ENCODE results near the gene FKBP5.
"Not testable (repeated sequence)": the region's sequence is repeated elsewhere in the genome, so short reads cannot be mapped to it uniquely, and the experiment has no call there.

Gene FKBP5

DNA sequence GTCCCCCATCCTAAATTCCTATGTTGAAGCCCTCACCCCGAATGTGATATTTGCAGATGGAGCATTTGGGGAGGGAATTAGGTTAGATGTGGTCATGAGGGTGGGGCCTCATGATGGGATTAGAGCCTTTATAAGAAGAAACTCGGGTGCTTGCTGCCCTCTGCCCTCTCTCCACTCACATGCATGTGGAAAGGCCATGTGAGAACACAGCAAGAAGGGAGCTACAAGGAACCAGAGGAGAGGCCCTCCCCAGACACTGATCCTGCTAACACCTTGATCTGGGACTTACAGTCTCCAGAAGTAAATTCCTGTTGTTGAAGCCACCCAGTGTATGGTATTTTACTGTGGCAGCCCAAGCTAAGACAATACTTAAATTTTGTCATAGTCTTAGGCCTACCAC is 106.4 kb downstream of the FKBP5 start:
- DNase-seq = no peak

DNA sequence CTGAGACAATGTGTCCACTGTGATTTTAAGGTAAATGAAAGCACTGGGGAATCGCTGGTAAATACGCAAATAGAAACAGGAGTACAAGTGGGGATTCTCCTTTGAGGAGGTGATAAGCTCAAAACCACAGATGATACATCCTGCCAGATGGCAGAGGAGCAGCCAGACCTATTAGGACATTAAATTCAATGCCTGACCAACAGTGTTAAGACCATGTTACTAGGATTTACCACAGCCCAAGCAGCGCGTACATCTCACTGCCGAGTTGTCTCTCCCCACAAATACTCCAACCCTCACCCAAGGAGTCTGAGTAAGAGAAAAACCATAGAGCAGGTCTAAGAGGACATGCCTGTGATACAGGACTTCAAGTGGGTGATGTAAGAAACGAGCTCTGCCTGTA is 107.1 kb downstream of the FKBP5 start:
- DNase-seq = no peak

DNA sequence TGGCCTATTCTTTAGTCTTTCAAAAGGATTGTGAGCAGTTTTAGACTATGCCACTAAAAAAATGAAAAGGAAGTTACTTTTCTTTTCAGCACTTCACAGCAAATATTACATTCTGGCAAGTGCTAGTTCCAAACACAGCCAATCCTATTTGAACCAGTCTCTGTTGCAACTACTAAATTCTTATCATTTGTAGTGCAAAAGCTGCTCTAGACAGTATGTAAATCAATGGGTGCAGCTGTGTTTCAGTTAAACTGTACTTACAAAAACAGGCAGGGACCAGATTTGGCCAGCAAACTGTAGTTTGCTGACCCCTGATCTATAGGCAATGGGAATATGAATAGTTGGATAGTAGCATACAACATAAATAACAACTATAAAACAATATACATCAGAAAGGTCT is 107.9 kb downstream of the FKBP5 start:
- DNase-seq = no peak

DNA sequence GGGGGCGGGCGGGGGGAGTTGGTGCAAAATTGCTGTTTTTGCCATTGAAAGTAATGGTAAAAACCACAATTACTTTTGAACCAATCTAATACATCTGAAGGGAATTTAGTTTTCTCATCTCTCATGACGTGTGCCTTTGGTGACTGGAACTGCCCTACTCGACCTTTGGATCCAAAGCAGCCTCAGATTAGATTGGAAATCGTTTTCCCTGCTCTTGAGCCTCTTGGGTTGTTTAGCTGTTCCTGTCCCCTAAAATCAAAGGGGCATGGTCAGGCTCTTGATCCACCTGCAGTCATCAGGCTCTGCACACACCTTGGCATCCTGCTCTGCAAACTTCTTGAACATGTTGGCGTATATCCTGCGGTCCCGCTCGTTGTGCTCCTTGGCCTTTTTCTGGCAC is 112.0 kb downstream of the FKBP5 start:
- DNase-seq = no peak

DNA sequence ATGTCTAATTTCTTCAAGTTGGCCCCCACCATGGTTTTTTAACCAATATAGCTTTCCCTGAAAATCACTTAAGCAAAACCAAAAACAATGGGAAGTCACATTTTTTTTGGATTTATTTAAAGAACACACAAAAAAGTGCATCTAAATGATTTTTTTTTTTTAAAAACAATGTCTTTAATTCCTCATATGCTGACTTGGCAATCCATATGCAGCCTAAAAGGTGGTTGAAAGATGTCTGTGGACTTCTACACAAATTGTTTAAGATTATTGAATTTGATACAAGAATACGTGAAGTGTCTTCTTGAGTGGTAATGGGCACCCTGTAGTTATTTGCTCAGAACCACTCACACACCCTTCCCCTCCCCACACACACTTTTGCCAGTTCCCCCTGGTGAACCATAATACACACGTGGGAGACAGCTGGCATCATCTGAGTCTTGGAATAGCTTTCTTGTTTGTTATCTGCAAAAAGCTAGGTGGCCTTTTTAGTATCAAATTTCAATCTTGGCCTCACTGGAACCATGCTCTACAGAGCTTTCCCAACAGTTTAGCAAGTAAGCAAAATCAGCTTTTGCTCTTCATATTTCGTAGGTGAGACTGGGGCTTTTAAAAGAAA is 115.1 kb downstream of the FKBP5 start:
- DNase-seq = no peak

DNA sequence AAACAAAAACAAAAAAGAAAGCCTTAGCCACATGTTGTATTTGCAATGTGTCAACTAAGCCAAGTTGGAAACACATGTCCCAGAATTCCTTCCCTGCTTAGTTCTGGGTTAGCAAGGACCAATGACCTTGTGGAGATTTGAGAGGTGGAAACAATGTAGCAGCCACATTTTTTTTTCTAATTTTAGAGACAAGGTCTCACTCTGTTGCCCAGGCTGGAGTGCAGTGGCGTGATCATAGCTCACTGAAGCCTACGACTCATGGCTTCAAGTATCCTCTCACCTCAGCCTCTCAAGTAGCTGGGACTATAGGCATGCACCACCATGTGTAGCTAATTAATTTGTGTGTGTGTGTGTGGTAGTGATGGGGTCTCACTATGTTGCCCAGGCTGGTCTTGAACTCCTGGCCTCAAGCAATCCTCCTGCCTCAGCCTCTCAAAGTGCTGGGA is 117.8 kb downstream of the FKBP5 start:
- DNase-seq = not testable (repeated sequence)

DNA sequence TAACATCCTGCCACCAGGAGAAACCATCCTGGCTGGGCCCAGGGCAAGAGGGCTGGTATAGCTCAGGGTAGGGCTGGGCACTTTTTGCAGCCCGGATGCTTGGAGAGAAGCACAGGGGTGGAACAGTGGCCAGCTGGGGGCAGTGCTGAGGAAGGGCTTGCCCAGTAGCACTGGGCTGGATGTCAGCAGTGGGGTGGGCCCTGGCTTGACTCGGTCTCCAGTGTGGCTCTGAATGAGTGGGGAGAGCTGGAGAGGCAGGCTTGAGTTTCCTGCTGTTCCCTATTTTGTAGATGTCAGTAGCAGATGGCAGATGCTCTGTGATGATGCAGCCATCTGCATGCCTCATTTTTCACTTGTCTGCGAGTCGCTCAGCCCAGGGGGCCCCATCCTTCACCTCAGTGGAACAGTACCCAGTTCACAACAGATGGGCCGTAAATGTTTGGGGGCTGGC is 119.7 kb downstream of the FKBP5 start:
- peak; percentile 7 to 23 for DNase-seq

DNA sequence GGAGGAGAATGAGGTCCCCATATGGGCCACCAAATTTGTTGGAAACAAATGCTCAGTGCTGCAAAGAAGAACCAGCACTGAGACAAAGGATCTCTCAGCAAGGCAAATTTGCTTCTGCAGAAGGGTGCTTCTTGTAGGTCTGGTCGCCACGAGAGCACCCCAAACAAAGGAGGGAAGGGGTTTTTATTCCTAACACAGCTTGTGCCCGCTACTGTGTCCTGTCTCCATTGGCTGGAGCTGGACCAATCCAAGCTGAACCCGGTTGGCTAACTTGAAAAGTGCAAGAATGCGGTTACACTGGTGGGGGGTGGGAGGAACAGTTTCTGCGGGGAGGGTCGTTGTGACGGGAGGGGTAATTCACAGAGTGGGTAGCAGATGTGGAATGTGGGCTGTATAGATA is 121.9 kb downstream of the FKBP5 start:
- DNase-seq = no peak

DNA sequence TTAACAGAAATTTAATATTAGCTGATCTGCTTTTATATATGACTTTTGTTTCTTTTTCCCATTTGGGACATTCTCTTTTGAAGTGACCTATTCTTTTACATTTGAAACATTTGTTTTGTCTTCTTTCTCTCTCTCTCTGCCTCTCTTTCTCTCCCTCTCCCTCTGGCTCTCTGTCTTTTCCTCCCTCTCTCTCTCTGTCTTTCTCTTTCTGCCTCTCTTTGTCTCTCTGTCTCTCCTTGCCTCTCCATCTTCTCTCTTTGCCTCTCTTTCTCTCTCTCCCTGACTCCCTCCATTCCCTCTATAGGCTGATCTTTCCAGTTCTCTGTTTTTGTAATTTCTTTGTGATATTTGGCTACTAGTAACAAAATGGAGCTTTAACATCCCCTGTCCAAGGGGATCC is 124.0 kb downstream of the FKBP5 start:
- DNase-seq = no peak

DNA sequence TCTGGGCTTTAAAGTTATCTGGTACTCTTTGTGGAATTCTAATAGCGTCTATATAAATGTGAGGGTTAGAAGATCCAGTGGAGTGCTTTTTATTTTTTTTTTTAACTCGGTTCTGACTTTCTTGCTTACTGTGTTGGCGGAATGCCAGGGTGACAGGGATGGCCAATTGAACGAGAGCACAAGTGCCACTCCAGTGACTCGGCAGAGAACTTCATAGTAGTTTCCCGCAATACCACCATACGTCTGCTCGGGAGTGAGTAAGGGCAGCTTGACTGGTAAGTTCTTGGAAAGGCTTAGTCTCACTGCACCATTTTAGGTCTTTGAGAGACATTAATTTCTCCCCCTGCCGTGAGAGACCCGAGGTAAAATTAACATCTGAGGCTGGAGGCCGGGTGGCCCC is 126.7 kb downstream of the FKBP5 start:
- DNase-seq = no peak

DNA sequence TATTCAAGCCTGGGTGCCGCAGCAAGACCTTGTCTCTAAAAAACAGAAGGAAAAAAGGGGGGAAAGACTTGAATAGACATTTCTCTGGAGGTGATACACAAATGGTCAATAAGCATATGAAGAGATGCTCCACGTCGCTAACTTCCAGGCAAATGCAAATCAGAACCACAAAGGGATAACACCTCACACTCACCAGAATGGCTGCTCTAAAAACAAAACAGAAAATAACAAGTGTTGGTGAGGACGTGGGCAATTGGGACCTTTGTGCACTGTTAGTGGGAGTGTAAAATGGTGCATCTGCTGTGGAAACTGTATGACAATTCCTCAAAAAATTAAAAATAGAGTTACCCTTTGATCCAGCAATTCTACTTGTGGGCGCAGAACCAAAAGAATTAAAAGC is 127.6 kb downstream of the FKBP5 start:
- DNase-seq = no peak

DNA sequence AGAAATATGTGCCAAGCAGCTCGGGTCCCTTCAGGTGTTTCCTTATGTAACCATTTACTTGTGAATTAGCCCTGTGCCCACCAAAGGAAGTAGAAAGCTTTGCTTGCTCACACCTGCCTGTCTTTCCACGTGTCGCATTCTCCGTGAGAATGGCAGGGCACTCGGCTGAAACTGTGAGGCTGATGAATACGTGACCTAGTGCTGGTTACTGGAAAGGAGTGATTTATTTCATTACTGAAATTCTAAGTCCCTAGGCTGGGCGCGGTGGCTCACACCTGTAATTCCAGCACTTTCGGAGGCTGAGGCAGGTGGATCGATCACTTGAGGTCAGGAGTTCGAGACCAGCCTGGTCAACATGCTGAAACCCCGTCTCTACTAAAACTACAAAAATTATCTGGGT is 130.1 kb downstream of the FKBP5 start:
- DNase-seq = no peak

DNA sequence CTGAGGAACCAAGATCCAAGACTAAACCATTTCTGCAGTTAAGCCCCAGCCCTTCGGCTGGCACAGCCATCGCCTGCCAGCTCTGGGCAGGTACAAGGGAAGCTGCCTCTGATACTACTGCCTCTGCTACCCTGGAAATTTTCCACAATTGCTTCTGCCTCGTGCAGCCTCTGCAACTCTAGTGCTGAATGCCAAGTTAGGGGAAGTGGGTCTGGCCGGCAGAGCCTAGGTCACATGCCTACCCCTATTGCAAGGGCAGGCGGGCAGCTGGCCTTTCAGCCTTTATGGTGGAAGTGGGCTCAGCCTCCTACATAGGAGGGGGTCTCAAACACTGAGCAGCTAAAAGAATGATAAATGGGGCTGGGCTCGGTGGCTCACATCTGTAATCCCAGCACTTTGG is 131.5 kb downstream of the FKBP5 start:
- no peak for DNase-seq

DNA sequence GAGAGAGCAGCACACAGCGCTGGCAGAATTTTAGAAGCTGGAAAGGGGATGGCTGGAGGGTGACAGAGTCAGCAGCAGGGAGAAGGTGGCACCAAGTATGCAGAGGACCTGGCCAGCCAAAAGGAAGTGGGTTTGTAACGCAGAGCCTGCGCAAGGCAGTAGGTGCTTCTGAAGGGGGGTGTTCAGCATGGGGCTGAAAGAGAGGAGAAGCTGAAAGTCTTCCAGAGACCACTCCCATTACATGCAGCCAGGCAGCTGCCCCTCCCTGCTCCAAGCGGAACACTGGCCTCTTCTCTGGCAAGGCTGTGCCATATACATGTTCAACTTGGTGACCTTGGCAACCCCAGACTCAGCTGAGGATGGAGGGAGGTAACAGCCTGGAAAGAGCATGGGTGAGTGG is 133.9 kb downstream of the FKBP5 start:
- no peak for DNase-seq

DNA sequence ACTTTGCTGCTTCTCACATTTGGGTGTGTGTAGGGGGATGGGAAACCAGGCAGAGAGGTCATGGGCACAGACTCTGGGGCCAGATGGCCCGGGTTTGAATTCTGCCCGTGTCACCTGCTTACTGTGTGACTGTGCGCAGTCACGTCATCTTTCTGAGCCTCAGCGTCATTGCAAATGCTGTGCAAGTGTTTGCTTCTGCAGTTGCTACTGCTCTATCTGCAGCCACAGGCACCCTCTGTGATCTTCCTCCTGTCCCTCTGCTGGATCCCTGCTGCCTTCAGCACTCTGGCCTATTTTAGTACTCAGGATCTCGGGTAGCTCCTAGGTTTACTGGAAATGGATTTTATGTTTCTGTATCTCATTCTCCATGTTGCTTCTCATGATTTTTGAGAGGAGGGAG is 135.4 kb downstream of the FKBP5 start:
- DNase-seq = no peak

DNA sequence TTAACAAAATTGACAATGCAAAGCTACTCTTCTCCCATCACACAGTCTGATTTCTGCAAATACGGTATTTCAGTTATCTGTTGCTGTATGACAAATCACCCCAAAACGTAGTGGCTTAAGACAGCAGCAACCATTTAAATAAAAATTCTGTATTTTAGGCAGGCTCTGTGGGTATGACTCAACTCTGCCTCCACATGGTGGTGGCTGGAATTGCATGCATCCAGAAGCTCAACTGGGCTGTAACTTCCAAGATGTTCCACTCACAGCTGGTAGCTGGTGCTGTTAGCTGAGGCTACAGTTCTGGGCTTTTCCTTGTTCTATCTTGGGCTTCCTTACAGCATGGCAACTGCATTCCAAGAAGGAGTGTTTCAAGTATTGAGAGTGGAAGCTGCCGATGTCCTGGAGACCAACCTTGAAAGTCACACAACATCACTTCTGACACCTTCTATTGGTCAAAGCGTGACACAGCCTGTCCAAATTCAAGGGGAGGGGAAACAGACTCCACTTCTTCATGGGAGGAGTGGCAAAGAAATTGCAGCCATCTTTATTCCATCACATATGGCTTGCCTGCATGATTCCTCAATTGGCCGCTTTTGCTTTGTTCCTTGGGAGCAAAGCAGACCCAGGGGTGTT is 136.3 kb downstream of the FKBP5 start:
- peak; percentile 64 to 70 for DNase-seq

DNA sequence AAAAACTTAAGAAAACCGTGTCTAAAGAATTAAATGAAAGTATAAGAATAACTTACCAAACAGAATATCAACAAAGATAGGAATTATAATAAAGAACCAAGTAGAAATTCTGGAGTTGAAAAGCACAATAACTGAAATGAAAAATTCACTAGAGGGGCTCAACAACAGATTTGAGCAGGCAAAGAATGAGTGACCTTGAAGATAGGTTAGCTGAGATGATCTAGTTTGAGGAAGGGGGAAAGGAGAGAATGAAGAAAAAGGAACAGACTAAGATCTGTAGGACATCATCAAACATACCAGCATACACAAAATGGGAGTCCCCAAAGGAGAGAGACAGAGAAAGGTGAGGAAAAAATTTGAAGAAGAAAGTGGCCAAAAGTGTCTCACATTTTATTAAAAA is 138.3 kb downstream of the FKBP5 start:
- DNase-seq = no peak

DNA sequence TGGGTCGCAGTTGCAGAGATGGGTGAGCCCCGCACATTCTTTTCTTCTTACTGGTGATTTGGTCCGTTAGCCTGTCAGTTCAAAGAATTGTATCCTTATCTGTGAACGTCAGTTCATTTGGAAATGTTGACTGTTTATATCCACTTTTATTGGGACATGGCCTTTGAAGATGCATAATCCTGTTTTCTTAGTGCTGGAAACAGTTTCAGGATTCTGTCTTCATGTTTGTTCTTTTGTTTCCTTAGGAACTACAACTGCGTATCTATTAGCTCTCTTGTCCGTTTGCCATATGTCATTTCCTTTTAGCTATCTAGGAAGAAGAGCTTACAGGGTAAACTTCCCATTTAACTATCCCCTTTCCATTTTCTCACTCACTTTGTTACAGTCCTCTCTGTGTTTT is 141.0 kb downstream of the FKBP5 start:
- DNase-seq = no peak

DNA sequence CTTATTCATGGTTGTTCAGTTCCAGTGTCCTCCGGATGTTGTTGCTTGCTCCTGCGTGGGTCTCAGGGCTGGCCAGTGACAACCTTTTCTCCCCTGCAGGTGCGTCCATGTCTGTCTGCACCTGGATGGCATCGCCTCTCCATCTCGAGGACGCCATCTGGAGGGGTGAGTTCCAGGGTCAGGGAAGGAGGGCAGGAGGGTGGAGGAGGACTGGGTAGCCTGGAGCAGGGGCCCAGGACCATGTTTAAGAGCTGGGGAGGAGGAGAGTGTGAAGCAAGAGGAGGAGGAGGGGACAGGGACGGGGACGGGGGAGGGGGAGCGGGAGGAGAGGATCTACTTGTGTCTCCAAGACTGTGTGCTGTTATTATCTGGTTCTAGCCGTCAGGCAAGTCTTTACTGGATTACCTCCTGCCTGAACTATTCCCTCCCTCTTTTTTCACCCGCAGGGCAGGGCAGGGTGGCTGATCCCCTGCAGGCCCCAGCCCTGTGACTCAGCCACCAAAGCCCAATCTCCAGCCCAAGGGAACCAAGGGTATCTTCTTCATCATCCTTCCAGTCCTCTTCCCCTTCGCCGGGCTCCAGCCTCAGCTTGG is 143.8 kb downstream of the FKBP5 start:
- DNase-seq = no peak

DNA sequence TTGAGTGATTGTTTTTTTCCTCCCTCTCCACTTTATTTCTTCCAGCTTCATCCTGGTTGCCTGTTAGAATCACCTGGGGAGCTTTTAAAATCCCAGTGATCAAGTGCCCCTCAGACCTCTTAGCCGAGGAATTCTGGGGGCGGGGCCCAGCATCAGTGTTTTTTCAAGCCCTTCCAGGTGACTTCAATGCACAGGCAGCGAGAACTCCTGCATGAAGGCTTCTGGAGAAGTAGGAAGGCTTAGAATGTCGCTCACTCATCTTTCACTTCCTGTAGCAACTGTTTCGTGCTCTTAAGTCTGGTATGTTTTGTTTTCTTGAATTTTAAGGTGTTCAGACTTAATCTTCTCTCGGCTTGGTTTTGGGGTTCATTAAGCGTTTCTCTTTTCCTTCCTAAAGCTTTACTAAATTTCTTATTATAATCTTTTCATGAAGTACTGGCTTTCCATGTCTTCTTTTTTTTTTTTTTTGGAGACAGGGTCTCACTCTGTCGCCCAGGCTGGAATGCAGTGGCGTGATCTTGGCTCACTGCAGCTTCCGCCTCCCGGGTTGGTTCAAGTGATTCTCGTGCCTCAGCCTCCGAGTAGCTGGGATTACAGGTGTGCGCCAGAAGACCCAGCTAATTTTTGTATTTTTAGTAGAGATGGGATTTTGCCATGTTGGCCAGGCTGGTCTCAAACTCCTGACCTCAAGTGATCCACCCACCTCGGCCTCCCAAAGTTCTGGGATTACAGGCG is 145.1 kb downstream of the FKBP5 start:
- DNase-seq = no peak

DNA sequence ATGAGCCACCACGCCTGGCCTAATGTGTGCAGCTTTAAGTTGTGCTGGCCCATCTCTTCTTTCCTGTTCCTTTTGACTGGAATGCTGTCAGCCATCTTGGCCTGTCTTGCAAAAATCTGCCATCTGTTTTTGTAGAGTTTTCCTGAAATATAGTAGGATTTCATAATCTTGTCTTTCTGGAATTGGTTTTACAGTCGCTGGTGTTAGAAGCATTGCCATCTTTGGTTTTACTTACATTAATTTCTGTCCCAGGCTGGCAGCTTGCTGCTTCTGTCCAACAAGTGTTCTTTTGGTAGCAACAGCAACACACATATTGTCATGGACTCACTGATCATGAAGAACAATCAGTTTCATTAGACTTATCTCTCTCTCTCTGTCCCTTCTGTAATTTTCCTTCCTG is 146.9 kb downstream of the FKBP5 start:
- DNase-seq = no peak

DNA sequence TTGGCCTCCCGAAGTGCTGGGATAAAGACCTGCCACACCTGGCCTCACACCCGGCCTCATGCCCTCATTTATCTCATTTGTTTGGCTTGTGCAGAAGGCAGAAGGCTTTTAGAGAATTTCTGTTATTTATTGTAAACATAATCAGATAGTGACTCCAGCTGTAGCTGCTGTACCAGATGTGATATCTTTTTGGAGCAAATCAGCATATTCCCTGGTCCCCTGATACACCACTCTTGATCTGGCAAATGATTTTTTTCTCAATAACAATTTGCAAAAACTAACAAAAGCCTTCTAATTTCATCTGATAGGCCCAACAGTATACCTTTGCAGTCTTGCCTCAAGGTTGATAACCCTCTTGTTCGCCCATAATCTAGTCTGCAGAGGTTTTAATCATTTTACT is 149.5 kb downstream of the FKBP5 start:
- no peak for DNase-seq

DNA sequence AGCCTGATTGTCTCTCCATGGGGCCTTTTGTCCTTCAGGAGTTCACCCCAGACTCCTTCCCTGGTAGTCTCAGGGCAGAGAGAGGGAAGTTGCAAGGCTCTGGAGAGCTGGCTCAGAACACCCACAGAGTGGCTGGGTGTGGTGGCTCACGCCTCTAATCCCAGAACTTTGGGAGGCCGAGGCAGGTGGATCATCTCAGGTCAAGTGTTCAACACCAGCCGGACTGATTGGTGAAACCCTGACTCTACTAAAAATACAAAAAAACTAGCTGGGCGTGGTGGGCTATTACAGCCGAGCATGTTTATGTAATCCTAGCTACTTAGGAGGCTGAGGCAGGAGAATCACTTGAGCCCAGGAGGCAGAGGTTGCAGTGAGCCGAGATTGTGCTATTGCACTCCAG is 152.9 kb downstream of the FKBP5 start:
- DNase-seq = not testable (repeated sequence)
